Psoas muscle (tissue), 8 donors: ENCODE measurements around the gene POU1F1. TPM values are rescaled to one million over a fixed set of nuclear protein-coding genes. Genes with fewer than 3 reads are reported as not detected.
"Not testable (repeated sequence)": the region's sequence is repeated elsewhere in the genome, so short reads cannot be mapped to it uniquely, and the experiment has no call there.

Experiments used
- ATAC-seq, 4 donors: fragments of 200-7000 bp; cut with Tn5 transposase; one replicate each; pipeline ENCODE4 v1.9.1; 2020; ENCODE audit warnings: moderate library complexity in 3 of 4, mild to moderate bottlenecking in 2 of 4
- DNase-seq, 2 donors: peaks; one replicate each; pipeline ENCODE4 v3.0.0-alpha.2; 2020
- H3K27ac ChIP-seq: fragments of 200-600 bp; one replicate; pipeline ENCODE4 v1.8.0; 2022
- H3K27me3 ChIP-seq, 3 donors: fragments of 200-600 bp in 1 of 3; one replicate each; pipeline versions ENCODE4 v1.6.1 to v1.8.0; 2013 to 2022; ENCODE audit warnings: low read length in 2 of 3, mild to moderate bottlenecking in 2 of 3, moderate library complexity in 1 of 3; ENCODE audit not compliant: insufficient read depth in 3 of 3
- H3K36me3 ChIP-seq, 2 donors: fragments of 200-600 bp in 1 of 2; one replicate each; pipeline versions ENCODE4 v1.6.1 to v1.8.0; 2013 to 2022; ENCODE audit warnings: low read depth in 1 of 2, mild to moderate bottlenecking in 1 of 2, moderate library complexity in 1 of 2; ENCODE audit not compliant: insufficient read depth in 1 of 2
- H3K4me1 ChIP-seq: fragments of 200-600 bp; one replicate; pipeline ENCODE4 v1.8.0; 2022
- H3K4me3 ChIP-seq: fragments of 200-600 bp; one replicate; pipeline ENCODE4 v1.8.0; 2022; ENCODE audit warnings: mild to moderate bottlenecking
- H3K9me3 ChIP-seq: fragments of 200-600 bp; one replicate; pipeline ENCODE4 v1.8.0; 2022
- WGBS, 3 donors: extraction: QIAGEN DNeasy Blood & Tissue Kit; methylation state at CpG; one replicate each; pipeline versions ENCODE4 v1.1.6 to v1.1.7; 2013; 5-methylcytosine and 5-hydroxymethylcytosine counted together
- intact Hi-C, 2 donors: fragments of 100-400 bp; cut with DNase I; formaldehyde crosslinking; loops; one replicate each; pipeline versions ENCODE4 v1.11.0 to v1.14.2; 2022
- polyA plus RNA-seq, 3 donors: library from polyadenylated mRNA; stranded (reverse); fragments of 200-250 nt; gene quantifications; one replicate each; pipeline ENCODE4 v1.2.3, GENCODE V29; 2013
- total RNA-seq, 4 donors: library from RNA; stranded (reverse); fragmentation: NEBNext Ultra II Directional in 2 of 4; extraction: Animal tissue kit (Norgen Biotek cat#: 25700) in 2 of 4; gene quantifications; one replicate each; pipeline versions ENCODE4 v1.2.1 to v1.2.4, GENCODE V29; 2021 to 2023
- TF ChIP-seq, protein P1 (sequence below): fragments of 200-600 bp; IDR thresholded peaks from one replicate; pipeline ENCODE4 v1.8.0; 2022; ENCODE audit warnings: antibody characterized with exemption
- donor health status: healthy with polysubstance abuse.
- donor health status: DM: no; HTN: no; CAD: no; lungs with moderate emphysema.
- donor health status: Bipolar disorder and iron deficiency.
- donor health status: healthy.
- donor health status: DM: yes; HTN: yes; CAD: no.
- donor health status: DM: no; HTN: no; CAD: no.
- donor health status: DM: no; HTN: no; CAD: no.
- donor health status: DM: yes; HTN: yes; CAD: no.

POU1F1 gene
- total and polyA plus RNA-seq, 7 donors, result 0.01 TPM; not detected in 6

DNA sequence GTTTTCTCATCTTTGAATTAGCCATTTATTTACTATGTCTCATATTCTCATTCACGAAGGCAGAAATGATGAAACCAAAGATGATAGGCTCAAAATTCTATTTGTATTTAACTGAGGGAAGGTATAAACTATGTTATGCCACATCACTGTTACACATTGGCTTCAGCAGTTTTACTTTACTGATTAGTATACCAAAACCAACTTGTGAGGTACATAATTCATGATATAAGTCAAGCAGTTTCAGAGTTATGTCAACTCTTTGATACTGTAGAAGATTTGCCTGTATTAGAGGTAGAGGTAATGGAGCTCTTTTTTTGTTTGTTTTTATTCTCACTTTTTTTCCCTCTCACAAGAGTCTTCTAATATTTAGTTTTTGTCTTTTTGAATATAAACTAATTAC, 26.4 kb downstream of the POU1F1 start:
- no peaks in the 10 kb centered on the region for H3K9me3 ChIP-seq
- no peak for ATAC-seq

GRCh38 chr3:87248831-87249230, 27.6 kb downstream of the POU1F1 start:
- intact Hi-C loops, result no loop called here

More for the DNA sequence above, 26.4 kb downstream of the POU1F1 start:
- no peaks in the 10 kb centered on the region for H3K27me3 ChIP-seq
- H3K4me1 ChIP-seq, result no peaks in the 10 kb centered on the region
- H3K4me3 ChIP-seq, result no peak overlapping the region
- TF ChIP-seq, protein P1, sequence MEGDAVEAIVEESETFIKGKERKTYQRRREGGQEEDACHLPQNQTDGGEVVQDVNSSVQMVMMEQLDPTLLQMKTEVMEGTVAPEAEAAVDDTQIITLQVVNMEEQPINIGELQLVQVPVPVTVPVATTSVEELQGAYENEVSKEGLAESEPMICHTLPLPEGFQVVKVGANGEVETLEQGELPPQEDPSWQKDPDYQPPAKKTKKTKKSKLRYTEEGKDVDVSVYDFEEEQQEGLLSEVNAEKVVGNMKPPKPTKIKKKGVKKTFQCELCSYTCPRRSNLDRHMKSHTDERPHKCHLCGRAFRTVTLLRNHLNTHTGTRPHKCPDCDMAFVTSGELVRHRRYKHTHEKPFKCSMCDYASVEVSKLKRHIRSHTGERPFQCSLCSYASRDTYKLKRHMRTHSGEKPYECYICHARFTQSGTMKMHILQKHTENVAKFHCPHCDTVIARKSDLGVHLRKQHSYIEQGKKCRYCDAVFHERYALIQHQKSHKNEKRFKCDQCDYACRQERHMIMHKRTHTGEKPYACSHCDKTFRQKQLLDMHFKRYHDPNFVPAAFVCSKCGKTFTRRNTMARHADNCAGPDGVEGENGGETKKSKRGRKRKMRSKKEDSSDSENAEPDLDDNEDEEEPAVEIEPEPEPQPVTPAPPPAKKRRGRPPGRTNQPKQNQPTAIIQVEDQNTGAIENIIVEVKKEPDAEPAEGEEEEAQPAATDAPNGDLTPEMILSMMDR, result no peak
- H3K27ac ChIP-seq, result no peak overlapping the region
- peaks cover 0 to 72% of the 10 kb centered on the region in 2 donors for H3K36me3 ChIP-seq
- intact Hi-C loops, result no loop called here
- DNase-seq, result no peak
- 81 to 93% (median 92%) methylated on average over 1 of the region's 1 CpG for WGBS, 3 donors

GRCh38 chr3:87248231-87248630, 28.2 kb downstream of the POU1F1 start:
- H3K4me3 ChIP-seq, DNase-seq, H3K27me3 ChIP-seq, H3K4me1 ChIP-seq, intact Hi-C loops, H3K9me3 ChIP-seq, H3K27ac ChIP-seq, ATAC-seq: not testable (repeated sequence)
- peaks cover 0 to 54% of the 10 kb centered on the region in 2 donors for H3K36me3 ChIP-seq
- 90 to 92% (median 91%) methylated on average over 6 of the region's 6 CpGs for WGBS, 3 donors

More at GRCh38 chr3:87248831-87249230, 27.6 kb downstream of the POU1F1 start:
- ATAC-seq (no peak), DNase-seq (no peak)
- Histone ChIP-seq H3K36me3 (peaks cover 0 to 60% of the 10 kb centered on the region in 2 donors), H3K4me1 (no peaks in the 10 kb centered on the region), H3K4me3 (no peak overlapping the region), H3K27ac (no peak overlapping the region), H3K27me3 (no peaks in the 10 kb centered on the region), H3K9me3 (no peaks in the 10 kb centered on the region)
- WGBS, 3 donors, result 97 to 100% (median 98%) methylated on average over 1 of the region's 1 CpG
- TF ChIP-seq, protein P1, result no peak

GRCh38 chr3:87247430-87247773, 29.0 kb downstream of the POU1F1 start:
- peaks cover 0 to 51% of the 10 kb centered on the region in 2 donors for H3K36me3 ChIP-seq
- no peaks in the 10 kb centered on the region for H3K27me3 ChIP-seq
- DNase-seq, result no peak
- H3K4me1 ChIP-seq, result no peaks in the 10 kb centered on the region
- TF ChIP-seq, protein P1, result no peak
- no peak overlapping the region for H3K27ac ChIP-seq
- 89 to 98% (median 92%) methylated on average over 1 of the region's 1 CpG for WGBS, 3 donors
- ATAC-seq, result no peak
- H3K9me3 ChIP-seq, result no peaks in the 10 kb centered on the region
- intact Hi-C loops, result no loop called here
- no peak overlapping the region for H3K4me3 ChIP-seq

- intact Hi-C loops, result no loop called here
- Histone ChIP-seq H3K4me3 (no peak overlapping the region), H3K27me3 (no peaks in the 10 kb centered on the region), H3K9me3 (no peaks in the 10 kb centered on the region), H3K27ac (no peak overlapping the region), H3K4me1 (no peaks in the 10 kb centered on the region), H3K36me3 (peaks cover 0 to 51% of the 10 kb centered on the region in 2 donors)
- WGBS, 3 donors, result 62 to 74% (median 65%) methylated on average over 3 of the region's 3 CpGs
- DNase-seq, result no peak
- ATAC-seq, result no peak
- TF ChIP-seq, protein P1, result no peak
Measured at GRCh38 chr3:87246662-87247429, 29.5 kb downstream of the POU1F1 start.
